Thyroid gland (tissue), 4 donors: ENCODE results near the gene FAM78A. TPM values are rescaled to one million over a fixed set of nuclear protein-coding genes. Genes with fewer than 3 reads are reported as not detected.

ENCODE experiments used
- DNase-seq, 2 donors: peaks; one replicate each; pipeline ENCODE4 v3.0.0-alpha.2; 2019
- H3K27ac ChIP-seq, 3 donors: fragments of 200-600 bp; sonication (generic); 1 replicate in 2 of 3; 2 replicates in 1 of 3; pipeline ENCODE4 v1.5.1; 2016 to 2019; ENCODE audit warnings: mild to moderate bottlenecking in 1 of 3, moderate library complexity in 1 of 3
- H3K27me3 ChIP-seq: fragments of 200-600 bp; sonication (generic); one replicate; pipeline ENCODE4 v1.5.1; 2019
- H3K36me3 ChIP-seq, 2 donors: fragments of 200-600 bp; sonication (generic); one replicate each; pipeline ENCODE4 v1.5.1; 2016 to 2019
- H3K4me1 ChIP-seq, 2 donors: fragments of 200-600 bp; sonication (generic); one replicate each; pipeline ENCODE4 v1.5.1; 2017 to 2019
- H3K4me3 ChIP-seq, 3 donors: fragments of 200-600 bp; sonication (generic); replicated peaks in 1 of 3; 1 replicate in 2 of 3; 2 replicates in 1 of 3; pipeline ENCODE4 v1.5.1; 2016; ENCODE audit warnings: mild to moderate bottlenecking in 1 of 3
- H3K9me3 ChIP-seq: fragments of 200-600 bp; sonication (generic); one replicate; pipeline ENCODE4 v1.5.1; 2017
- CTCF ChIP-seq, 6 experiments: fragments of 200-600 bp in 3 of 6; fragments of 450-650 bp in 3 of 6; sonication (generic) in 3 of 6; IDR thresholded peaks; one replicate each; pipeline ENCODE4 v1.5.1; 2016 to 2019; ENCODE audit warnings: antibody characterized with exemption in 6 of 6, mild to moderate bottlenecking in 2 of 6, inconsistent platforms in 1 of 6, moderate library complexity in 1 of 6
- POLR2A ChIP-seq, 2 donors: fragments of 450-650 bp; IDR thresholded peaks; one replicate each; pipeline ENCODE4 v1.6.1; 2017; ENCODE audit warnings: antibody characterized with exemption in 2 of 2, mild to moderate bottlenecking in 2 of 2, moderate library complexity in 1 of 2
- WGBS, 2 donors: methylation state at CpG; one replicate each; pipeline ENCODE4 v1.1.5; 2017; 5-methylcytosine and 5-hydroxymethylcytosine counted together
- intact Hi-C: fragments of 100-400 bp; cut with DNase I; formaldehyde crosslinking; loops from one replicate; pipeline ENCODE4 v1.15.1; 2023
- total RNA-seq, 4 donors: library from RNA; depleted of rRNA; stranded (reverse); fragments of >200 nt; gene quantifications; one replicate each; pipeline ENCODE4 v1.2.3, GENCODE V29; 2016

Gene FAM78A
- total RNA-seq, 4 donors from 2014 or later = 1.1 to 3.4 (median 1.6) TPM

- H3K4me3 ChIP-seq = no peak overlapping the region
- TF ChIP-seq CTCF (IDR thresholded peaks at IDR 0.05) (no peak), POLR2A (IDR thresholded peaks at IDR 0.05) (no peak)
- intact Hi-C loops = no loop called here
- H3K27ac ChIP-seq = no peak overlapping the region
- DNase-seq = no peak
- no peaks in the 10 kb centered on the region for H3K27me3 ChIP-seq
- H3K36me3 ChIP-seq = no peaks in the 10 kb centered on the region
- no peaks in the 10 kb centered on the region for H3K4me1 ChIP-seq
- H3K9me3 ChIP-seq = no peaks in the 10 kb centered on the region
- WGBS, 2 donors = 83 to 86% methylated on average over 11 of the region's 12 CpGs
Observed at GRCh38 chr9:131319486-131319885, 43.2 kb upstream of the FAM78A start.

GRCh38 chr9:131318231-131319085 lies 42.1 kb upstream of the FAM78A start:
- H3K4me1 ChIP-seq = no peaks in the 10 kb centered on the region
- no peak for DNase-seq
- intact Hi-C loops = no loop called here
- TF ChIP-seq CTCF (IDR thresholded peaks at IDR 0.05) (no peak), POLR2A (IDR thresholded peaks at IDR 0.05) (no peak)
- no peak overlapping the region for H3K27ac ChIP-seq
- H3K4me3 ChIP-seq = no peak overlapping the region
- no peaks in the 10 kb centered on the region for H3K27me3 ChIP-seq
- 80 to 83% methylated on average over 23 of the region's 23 CpGs for WGBS, 2 donors
- H3K9me3 ChIP-seq = no peaks in the 10 kb centered on the region
- H3K36me3 ChIP-seq = no peaks in the 10 kb centered on the region

- Histone ChIP-seq H3K4me3 (no peak overlapping the region), H3K27me3 (no peaks in the 10 kb centered on the region), H3K9me3 (no peaks in the 10 kb centered on the region), H3K27ac (no peak overlapping the region), H3K4me1 (no peaks in the 10 kb centered on the region), H3K36me3 (no peaks in the 10 kb centered on the region)
- DNase-seq = no peak
- TF ChIP-seq POLR2A (IDR thresholded peaks at IDR 0.05) (no peak), CTCF (IDR thresholded peaks at IDR 0.05) (no peak)
- intact Hi-C loops = no loop called here
- 90 to 91% methylated on average over 28 of the region's 28 CpGs for WGBS, 2 donors
Observed at GRCh38 chr9:131312822-131313770, 36.8 kb upstream of the FAM78A start.

- intact Hi-C loops = no loop called here
Observed at GRCh38 chr9:131312246-131312645, 35.9 kb upstream of the FAM78A start.

More at GRCh38 chr9:131312246-131312645, 35.9 kb upstream of the FAM78A start:
- Histone ChIP-seq H3K9me3 (no peaks in the 10 kb centered on the region), H3K27me3 (no peaks in the 10 kb centered on the region), H3K4me3 (no peak overlapping the region), H3K27ac (no peak overlapping the region), H3K36me3 (no peaks in the 10 kb centered on the region), H3K4me1 (no peaks in the 10 kb centered on the region)
- no peak for DNase-seq
- 93% methylated on average over 9 of the region's 9 CpGs for WGBS, 2 donors
- no peak for TF ChIP-seq CTCF (IDR thresholded peaks at IDR 0.05)
- no peak for TF ChIP-seq POLR2A (IDR thresholded peaks at IDR 0.05)
